K562 (cell line): ENCODE measurements around the gene NPVF.

ENCODE experiments used
- ADNP ChIP-seq: fragments of 200-800 bp; sonication (Bioruptor generic); IDR thresholded peaks from 2 replicates; pipeline ENCODE4 v1.6.1; 2016; ENCODE audit warnings: missing genetic modification characterization, missing compliant biosample characterization
- LCOR ChIP-seq: sonication (generic); formaldehyde crosslinking; IDR thresholded peaks from 2 replicates; pipeline ENCODE4 v1.8.0; 2022; ENCODE audit warnings: mild to moderate bottlenecking, missing genetic modification reagents
- POLR2A ChIP-seq: fragments of 450-650 bp; conservative IDR thresholded peaks from 2 replicates; pipeline ENCODE4 v1.6.1; 2016
- SIX5 ChIP-seq, 2 experiments: IDR thresholded peaks; 2 replicates each; pipeline ENCODE4 v1.6.1; 2011; ENCODE audit warnings: low read length in 2 of 2, borderline replicate concordance in 1 of 2, low read depth in 1 of 2, mild to moderate bottlenecking in 1 of 2, moderate library complexity in 1 of 2; ENCODE audit not compliant: insufficient read depth in 1 of 2
- TF ChIP-seq, protein P1 (sequence below): sonication (generic); formaldehyde crosslinking; IDR thresholded peaks from 2 replicates; pipeline ENCODE4 v1.8.1; 2022; ENCODE audit warnings: missing genetic modification reagents
- TF ChIP-seq, protein P2 (sequence below), 3 experiments: fragments of 200-800 bp in 1 of 3; sonication (Bioruptor generic) in 1 of 3; sonication (generic) in 1 of 3; formaldehyde crosslinking in 1 of 3; IDR thresholded peaks; 2 replicates each; pipeline versions ENCODE4 v1.6.1 to v1.8.0; 2016 to 2022; ENCODE audit warnings: mild to moderate bottlenecking in 2 of 3, missing compliant biosample characterization in 2 of 3, missing genetic modification characterization in 2 of 3, missing genetic modification reagents in 1 of 3

DNA sequence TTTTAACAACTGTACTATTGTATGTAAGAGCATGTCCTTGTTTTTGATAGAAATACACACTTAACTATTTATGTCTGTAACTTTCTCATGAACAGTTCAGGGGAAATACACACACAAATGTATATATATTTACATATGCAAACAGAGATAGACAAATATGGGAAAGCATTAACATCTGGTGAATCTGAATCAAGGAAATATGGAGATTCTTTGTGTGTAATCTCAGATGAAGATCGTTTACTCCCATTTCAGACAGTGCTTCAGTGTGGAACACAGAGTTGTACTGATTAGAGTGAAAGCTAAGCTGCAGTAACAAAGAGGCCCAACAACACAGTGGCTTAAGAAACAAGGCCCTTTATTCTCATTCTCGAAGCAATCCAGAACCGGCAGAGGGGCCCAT, 26.3 kb upstream of the NPVF start:
- TF ChIP-seq SIX5 (IDR thresholded peaks at IDR 0.05; ENCODE audit: borderline replicate concordance in 1 of 2, insufficient read depth in 1 of 2, low read depth in 1 of 2, low read length in 2 of 2) (no peak), ADNP (tag) (no peak), POLR2A (no peak), LCOR (CRISPR knock-in tag) (no peak)
- TF ChIP-seq, protein P1, sequence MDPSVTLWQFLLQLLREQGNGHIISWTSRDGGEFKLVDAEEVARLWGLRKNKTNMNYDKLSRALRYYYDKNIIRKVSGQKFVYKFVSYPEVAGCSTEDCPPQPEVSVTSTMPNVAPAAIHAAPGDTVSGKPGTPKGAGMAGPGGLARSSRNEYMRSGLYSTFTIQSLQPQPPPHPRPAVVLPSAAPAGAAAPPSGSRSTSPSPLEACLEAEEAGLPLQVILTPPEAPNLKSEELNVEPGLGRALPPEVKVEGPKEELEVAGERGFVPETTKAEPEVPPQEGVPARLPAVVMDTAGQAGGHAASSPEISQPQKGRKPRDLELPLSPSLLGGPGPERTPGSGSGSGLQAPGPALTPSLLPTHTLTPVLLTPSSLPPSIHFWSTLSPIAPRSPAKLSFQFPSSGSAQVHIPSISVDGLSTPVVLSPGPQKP (CRISPR knock-in tag): no peak
- TF ChIP-seq, protein P2, sequence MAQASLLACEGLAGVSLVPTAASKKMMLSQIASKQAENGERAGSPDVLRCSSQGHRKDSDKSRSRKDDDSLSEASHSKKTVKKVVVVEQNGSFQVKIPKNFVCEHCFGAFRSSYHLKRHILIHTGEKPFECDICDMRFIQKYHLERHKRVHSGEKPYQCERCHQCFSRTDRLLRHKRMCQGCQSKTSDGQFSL (CRISPR knock-in tag; IDR thresholded peaks at IDR 0.05): no peak
- TF ChIP-seq, protein P2 (tag; IDR thresholded peaks at IDR 0.05): no peak
